Fibroblast of skin of left quadriceps (primary cell): ENCODE results near the gene SAV1.
"Not testable (repeated sequence)": the region's sequence is repeated elsewhere in the genome, so short reads cannot be mapped to it uniquely, and the experiment has no call there.

ENCODE experiments used
- DNase-seq, 2 experiments: peaks; one replicate each; pipeline ENCODE4 v3.0.0-alpha.2; 2013; ENCODE audit warnings: low read depth in 2 of 2

Gene SAV1

GRCh38 chr14:50665300-50665699 is 2.8 kb downstream of the SAV1 start:
- not testable (repeated sequence) for DNase-seq

DNA sequence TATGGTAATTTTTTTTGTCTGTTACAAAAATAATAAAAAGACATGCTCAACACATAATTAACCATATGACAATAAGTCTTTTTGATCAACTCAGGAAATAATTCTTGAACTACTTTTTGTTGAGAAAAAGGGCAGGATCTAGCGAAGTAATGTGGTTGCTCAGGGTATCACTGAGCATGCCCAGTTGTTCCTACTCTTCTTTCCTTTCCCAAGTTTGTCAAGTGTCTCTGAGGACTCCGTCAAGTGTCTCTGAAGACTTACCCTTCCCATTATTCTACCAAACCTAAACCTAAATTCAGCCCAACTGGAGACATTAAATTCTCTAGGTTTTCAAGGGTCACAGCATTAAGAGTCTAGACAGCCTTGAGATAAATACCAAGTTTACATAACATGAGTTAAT is 3.5 kb downstream of the SAV1 start:
- not testable (repeated sequence) for DNase-seq

DNA sequence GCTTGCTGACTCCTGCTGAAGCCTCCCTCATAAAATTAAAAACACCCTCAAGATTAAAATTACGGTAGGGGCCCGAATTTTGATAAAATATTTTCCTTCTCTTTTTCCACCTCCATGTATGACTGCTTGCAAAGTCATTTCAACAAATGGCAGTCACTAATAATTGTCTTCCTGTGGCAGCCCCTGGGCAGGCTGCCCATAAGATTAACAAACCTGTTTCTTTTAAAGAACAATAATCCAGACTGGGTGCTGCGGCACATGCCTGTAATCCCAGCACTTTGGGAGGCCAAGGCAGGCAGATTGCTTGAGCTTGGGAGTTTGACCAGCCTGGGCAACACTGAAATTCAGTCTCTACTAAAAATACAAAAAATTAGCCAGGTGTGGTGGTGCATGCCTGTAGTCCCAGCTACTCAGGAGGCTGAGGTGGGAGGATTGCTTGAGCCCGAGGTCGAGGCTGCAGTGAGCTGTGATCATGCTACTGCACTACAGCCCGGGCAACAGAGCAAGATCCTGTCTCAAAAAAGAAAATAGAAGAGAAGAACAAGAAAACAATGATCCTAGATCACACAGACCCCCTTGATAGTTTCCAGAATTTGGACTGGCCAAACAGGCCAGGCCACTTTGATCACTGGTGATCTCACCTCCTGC is 8.7 kb downstream of the SAV1 start:
- no peak for DNase-seq

GRCh38 chr14:50658203-50658602 is 9.9 kb downstream of the SAV1 start:
- no peak for DNase-seq

DNA sequence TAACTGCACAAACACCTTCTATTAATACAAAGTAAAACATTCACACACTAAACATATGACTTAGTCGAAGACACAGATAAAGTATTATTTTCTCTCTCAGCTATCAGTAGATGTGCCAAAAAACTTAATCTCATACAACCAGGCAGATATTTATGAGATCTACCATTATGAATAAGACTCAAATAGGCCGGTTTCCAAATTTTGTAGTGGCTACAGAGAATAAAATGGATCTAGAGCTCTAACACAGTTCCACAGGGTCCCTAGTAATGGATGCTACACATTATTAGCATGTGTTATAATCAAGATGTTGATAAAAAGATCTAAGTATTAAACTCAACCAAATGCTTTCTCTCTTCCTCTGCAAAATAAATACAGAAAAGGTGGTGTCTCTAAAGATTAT is 10.4 kb downstream of the SAV1 start:
- no peak for DNase-seq

- DNase-seq: no peak
Observed at GRCh38 chr14:50656776-50657175, 11.3 kb downstream of the SAV1 start.

DNA sequence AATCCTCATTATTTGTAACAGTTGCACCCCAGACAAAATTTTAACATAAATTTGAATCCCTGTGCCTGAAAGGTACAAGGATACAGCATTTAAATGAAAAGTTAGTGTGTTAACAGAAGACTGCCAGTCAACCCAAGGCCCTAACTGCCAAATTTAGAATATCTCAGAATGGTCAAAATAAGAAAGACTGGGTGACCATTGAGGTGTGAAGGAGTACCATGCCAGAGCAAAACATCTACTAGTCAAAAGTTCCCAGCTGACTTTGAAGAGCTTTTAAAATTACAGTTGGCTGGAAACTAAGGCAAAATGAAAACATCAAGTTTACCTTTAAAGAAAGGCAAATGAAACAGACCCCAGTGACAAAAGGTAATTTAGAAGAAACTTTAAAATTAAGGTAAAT is 18.4 kb downstream of the SAV1 start:
- no peak for DNase-seq

- no peak for DNase-seq
Observed at GRCh38 chr14:50647753-50648152, 20.4 kb downstream of the SAV1 start.

DNA sequence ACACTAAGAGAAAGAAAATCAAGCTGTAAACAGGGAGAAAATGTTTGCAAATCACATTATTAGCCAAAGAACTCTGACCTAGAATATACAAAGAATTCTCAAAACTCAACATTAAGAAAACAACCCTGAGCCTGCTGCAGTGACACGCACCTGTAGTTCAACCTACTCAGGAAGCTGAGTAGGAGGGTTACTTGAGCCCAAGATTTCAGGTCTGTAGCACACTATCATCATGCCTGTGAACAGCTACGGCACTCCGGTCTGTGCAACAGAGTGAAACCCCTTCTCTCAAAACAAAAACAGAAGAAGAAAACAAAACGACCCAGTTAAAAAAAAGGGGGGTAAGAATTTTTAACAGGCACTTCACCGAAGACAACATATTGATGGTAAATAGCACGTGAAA is 20.8 kb downstream of the SAV1 start:
- DNase-seq: no peak

- DNase-seq: peak in 1 of 2 experiments; percentile 11
Observed at GRCh38 chr14:50635141-50635540, 33.0 kb downstream of the SAV1 start.

GRCh38 chr14:50633954-50634353 is 34.2 kb downstream of the SAV1 start:
- DNase-seq: no peak

GRCh38 chr14:50631408-50631821 is 36.7 kb downstream of the SAV1 start:
- peak in 1 of 2 experiments; percentile 9 for DNase-seq

GRCh38 chr14:50624947-50625346 is 43.2 kb downstream of the SAV1 start:
- DNase-seq: not testable (repeated sequence)

DNA sequence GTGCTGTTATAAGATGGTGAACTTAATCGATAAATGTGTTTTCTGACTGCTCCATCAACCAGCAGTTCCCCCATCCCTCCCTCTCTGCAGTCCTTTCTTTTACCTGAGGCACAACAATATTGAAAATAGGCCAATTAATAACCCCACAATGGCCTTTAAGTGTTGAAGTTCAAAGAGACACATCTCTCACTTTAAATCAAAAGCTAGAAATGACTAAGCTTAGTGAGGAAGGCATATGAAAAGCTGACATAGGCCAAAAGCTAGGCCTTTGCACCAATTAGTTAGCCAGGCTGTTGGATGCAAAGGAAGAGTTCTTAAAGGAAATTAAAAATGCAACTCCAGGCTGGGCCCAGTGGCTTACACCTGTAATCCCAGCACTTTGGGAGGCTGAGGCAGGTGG is 43.7 kb downstream of the SAV1 start:
- no peak for DNase-seq

DNA sequence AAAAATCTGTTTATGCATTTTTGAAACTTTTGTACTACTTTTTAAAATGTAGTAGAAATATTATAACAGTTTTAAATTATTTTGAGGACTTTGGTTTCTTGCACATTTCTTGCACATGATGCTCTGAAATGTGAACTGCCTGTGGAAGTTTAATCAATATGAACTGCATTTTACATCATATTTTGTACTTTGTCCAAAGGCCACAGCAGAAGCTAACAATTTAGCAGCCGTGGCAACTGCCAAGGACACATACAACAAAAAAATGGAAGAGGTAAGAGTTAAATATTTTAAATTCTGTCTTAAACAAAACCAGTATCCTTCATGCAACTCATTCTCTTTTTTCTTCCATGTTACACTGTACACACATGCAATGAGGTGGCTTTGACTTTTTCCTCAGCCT is 45.1 kb downstream of the SAV1 start:
- no peak for DNase-seq

- no peak for DNase-seq
Observed at GRCh38 chr14:50620341-50620740, 47.8 kb downstream of the SAV1 start.

DNA sequence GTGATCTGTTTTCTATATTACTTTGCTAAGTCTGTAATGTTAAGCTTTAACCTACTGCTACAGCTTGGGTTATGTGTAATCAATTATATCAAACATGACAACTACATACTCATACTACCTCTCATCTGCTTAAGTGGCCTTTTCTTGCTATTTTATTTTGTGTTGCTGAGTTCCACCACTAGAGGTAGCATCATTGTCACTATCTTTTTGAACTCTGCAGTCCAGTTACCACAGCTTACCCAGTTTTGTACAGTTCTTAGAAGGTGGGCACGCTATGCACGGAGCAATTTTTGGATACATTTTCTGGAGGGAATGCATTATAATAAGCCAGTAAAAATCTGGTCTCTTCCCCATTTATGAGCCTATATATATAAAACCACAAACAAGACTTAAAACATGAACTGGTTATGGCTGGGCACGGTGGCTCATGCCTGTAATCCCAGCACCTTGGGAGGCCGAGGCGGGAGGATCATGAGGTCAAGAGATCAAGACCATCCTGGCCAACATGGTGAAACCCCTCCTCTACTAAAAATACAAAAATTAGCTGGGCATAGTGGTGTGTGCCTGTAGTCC is 48.5 kb downstream of the SAV1 start:
- DNase-seq: peak in 1 of 2 experiments; percentile 12

DNA sequence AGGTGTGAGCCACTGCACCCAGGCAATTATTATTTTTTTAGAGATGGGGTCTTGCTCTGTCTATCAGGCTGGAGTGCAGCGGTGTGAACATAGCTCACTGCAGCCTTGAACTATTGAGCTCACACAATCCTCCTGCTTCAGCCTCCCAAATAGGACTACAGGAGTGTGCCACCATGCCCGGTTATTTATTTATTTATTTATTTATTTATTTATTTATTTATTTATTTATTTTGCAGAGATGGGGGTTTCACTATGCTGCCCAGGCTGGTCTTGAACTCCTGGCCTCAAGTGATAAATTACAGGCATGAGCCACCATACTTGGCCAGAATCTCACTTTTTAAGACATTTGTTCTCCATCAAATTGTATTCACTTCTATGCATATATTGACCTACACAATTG is 51.8 kb downstream of the SAV1 start:
- no peak for DNase-seq

- peak; percentile 56 to 60 for DNase-seq
Observed at GRCh38 chr14:50615552-50615951, 52.6 kb downstream of the SAV1 start.

DNA sequence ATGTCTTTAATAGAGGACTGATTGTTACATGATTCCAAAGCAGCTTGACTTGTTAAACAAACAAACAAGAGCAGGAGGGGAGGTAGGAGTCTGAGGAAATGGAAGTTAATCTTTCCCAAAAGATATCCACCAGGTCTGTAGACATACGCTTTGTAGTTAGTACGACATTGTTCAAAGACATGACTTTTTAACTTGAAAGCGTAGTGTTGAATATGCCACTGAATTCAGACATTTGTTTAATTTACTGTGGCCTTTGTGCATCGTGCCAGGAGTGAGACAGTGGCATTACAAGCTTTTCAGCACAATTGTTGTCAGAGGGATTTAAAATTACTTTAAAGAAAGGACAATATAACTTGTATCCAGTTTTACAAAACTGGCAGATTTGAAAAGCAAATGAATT is 53.0 kb downstream of the SAV1 start:
- DNase-seq: no peak

DNA sequence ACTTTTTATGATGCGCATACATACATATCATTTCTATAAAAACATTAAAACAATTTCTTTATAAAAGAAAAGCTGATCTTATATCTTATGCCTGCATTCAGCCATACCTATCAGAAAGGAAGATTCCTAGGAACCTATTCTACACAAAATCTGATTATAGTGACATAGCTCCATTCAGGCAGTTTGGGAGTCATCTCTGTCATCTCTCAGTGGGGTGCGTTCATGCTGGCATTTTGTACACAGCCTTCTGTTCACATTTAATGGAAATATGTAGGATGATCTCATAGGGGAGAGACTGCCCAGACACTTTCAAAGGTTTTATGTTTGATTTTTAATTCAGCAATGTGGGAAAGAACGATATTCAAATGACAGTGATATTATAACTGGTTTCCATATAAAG is 55.3 kb downstream of the SAV1 start:
- no peak for DNase-seq

DNA sequence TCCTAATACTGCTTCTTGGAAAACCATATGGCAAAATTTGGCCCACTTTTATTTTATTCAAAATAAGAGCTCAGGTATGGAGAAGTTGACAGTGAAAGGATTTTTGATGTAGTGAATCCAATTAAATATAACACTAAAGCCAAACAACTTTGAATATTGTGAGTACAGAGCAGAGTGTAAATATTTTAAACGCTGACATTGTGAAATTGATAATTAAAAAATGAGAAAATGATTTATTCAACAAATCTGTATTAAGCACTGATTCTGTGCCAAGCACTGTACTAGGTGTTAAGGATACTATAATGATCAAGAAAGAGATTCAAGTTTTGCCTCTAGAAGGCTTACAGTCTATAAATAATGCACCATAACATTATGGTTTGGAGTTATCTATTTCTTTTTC is 57.6 kb downstream of the SAV1 start:
- no peak for DNase-seq

- DNase-seq: peak; percentile 57 to 59
Observed at GRCh38 chr14:50608302-50608851, 59.7 kb downstream of the SAV1 start.

- DNase-seq: no peak
Observed at GRCh38 chr14:50607761-50608160, 60.3 kb downstream of the SAV1 start.
